22Rv1 (cell line): Measurements from ENCODE around the gene FGR.

Experiments used
- ZFX ChIP-seq: fragments of 450-650 bp; IDR thresholded peaks from 2 replicates; pipeline ENCODE4 v1.6.1; 2017; ENCODE audit warnings: antibody characterized with exemption, borderline replicate concordance
- TF ChIP-seq, protein P1 (sequence below): fragments of 450-650 bp; IDR thresholded peaks from 2 replicates; pipeline ENCODE4 v1.5.1; 2017; ENCODE audit warnings: mild to moderate bottlenecking

DNA sequence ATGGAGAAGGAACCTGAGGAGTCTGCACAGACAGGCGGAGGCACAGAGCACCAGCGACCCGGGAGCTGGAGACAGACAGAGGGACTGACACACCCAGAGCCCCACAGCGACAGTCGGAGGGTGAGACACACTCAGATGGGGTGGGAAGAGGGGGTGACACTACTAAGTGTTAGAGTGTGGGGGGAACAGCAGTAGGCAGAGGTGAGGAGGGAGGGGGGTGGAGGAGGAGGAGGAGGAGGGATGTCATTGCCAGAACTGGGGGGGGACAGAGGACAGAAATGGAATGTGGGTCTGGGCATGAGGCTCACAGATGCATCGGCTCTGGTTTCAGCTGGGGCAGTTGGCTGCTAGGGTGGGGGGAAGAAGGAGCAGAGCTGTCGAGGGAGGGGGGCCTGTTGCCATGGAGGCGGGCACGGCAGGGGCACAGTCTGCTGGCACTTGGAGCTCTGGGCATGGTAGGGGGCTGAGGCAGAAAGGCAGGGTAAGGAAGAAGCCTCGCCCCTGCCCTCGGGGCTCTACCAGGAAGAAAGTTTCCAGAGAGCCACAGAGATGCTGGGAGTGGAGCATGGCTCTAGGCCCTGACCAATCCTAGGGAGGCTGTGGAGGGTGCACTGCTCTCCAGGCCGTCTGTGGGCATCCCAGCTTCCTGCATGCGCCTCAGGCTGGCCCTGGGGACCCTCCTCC, 68.4 kb downstream of the FGR start:
- TF ChIP-seq, protein P1, sequence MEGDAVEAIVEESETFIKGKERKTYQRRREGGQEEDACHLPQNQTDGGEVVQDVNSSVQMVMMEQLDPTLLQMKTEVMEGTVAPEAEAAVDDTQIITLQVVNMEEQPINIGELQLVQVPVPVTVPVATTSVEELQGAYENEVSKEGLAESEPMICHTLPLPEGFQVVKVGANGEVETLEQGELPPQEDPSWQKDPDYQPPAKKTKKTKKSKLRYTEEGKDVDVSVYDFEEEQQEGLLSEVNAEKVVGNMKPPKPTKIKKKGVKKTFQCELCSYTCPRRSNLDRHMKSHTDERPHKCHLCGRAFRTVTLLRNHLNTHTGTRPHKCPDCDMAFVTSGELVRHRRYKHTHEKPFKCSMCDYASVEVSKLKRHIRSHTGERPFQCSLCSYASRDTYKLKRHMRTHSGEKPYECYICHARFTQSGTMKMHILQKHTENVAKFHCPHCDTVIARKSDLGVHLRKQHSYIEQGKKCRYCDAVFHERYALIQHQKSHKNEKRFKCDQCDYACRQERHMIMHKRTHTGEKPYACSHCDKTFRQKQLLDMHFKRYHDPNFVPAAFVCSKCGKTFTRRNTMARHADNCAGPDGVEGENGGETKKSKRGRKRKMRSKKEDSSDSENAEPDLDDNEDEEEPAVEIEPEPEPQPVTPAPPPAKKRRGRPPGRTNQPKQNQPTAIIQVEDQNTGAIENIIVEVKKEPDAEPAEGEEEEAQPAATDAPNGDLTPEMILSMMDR, result no peak
- no peak for TF ChIP-seq ZFX
